GM12878 (cell line): ENCODE data around the gene CAMTA2. TPM values are rescaled to one million over a fixed set of nuclear protein-coding genes. Genes with fewer than 3 reads are reported as not detected.

ENCODE experiments used
- ATAC-seq: fragments of 200-7000 bp; cut with Tn5 transposase; 3 replicates; pipeline ENCODE4 v1.9.1; 2020; ENCODE audit warnings: mild to moderate bottlenecking, moderate library complexity
- BruUV-seq: library from RNA; stranded (reverse); fragments of 400-500 nt; replicated peaks from 2 replicates; lab custom pipeline; 2021; lab: Mats Ljungman, UMichigan
- CTCF ChIA-PET: fragments of 300-600 bp; sonication (Branson Sonifier 250); formaldehyde crosslinking; extraction: SDS; loops from one replicate; lab custom pipeline; 2021; ENCODE audit warnings: inconsistent platforms; lab: Yijun Ruan, JAX
- POLR2A ChIA-PET: fragments of 350-600 bp; formaldehyde crosslinking; extraction: SDS; loops from one replicate; lab custom pipeline; 2021; ENCODE audit warnings: inconsistent platforms; lab: Charles Lee
- RAD21 ChIA-PET: fragments of 300-600 bp; sonication (Branson Sonifier 250); formaldehyde crosslinking; loops from one replicate; lab custom pipeline; 2023; ENCODE audit warnings: antibody characterized with exemption; ENCODE audit not compliant: unreplicated experiment; lab: Charles Lee
- SMC1A ChIA-PET: fragments of 300-600 bp; sonication (Branson Sonifier 250); formaldehyde crosslinking; loops from one replicate; lab custom pipeline; 2023; ENCODE audit not compliant: unreplicated experiment, uncharacterized antibody; lab: Charles Lee
- DNase-seq: peaks from one replicate; pipeline ENCODE4 v3.0.0-alpha.2; 2011; ENCODE audit warnings: low read depth, low spot score
- FAIRE-seq: peaks from 3 replicates; lab custom pipeline; 2011; peaks lifted over from hg19 to GRCh38; lab: Jason Lieb, UNC
- H2AFZ ChIP-seq: 2 replicates; pipeline ENCODE4 v1.6.0; 2011; ENCODE audit warnings: low read depth, low read length, control low read depth; ENCODE audit not compliant: control insufficient read depth
- H3K27ac ChIP-seq: 2 replicates; pipeline ENCODE4 v1.5.1; 2011; ENCODE audit warnings: control low read depth; ENCODE audit not compliant: control insufficient read depth, insufficient read depth
- H3K27me3 ChIP-seq, 2 experiments: replicated peaks in 1 of 2; 2 replicates each; pipeline versions ENCODE4 v1.6.0 to v1.6.1; 2011; ENCODE audit warnings: low read length in 1 of 2; ENCODE audit not compliant: control insufficient read depth in 2 of 2, insufficient read depth in 2 of 2
- H3K36me3 ChIP-seq, 2 experiments: 2 replicates each; pipeline ENCODE4 v1.5.1; 2011; ENCODE audit warnings: low read length in 1 of 2; ENCODE audit not compliant: control insufficient read depth in 2 of 2, insufficient read depth in 2 of 2
- H3K4me1 ChIP-seq: 2 replicates; pipeline ENCODE4 v1.6.1; 2011; ENCODE audit warnings: mild to moderate bottlenecking, low read length, moderate library complexity, mixed read lengths; ENCODE audit not compliant: control insufficient read depth, insufficient read depth
- H3K4me2 ChIP-seq: 2 replicates; pipeline ENCODE4 v1.6.0; 2011; ENCODE audit warnings: control low read depth; ENCODE audit not compliant: control insufficient read depth, insufficient read depth
- H3K4me3 ChIP-seq: fragments of 200-600 bp; sonication (generic); 2 replicates; pipeline ENCODE4 v1.5.1; 2016
- H3K79me2 ChIP-seq: 2 replicates; pipeline ENCODE4 v1.6.0; 2011; ENCODE audit warnings: low read length; ENCODE audit not compliant: control insufficient read depth, insufficient read depth
- H3K9ac ChIP-seq: 2 replicates; pipeline ENCODE4 v1.8.0; 2011; ENCODE audit warnings: low read length, control low read depth, mixed read lengths; ENCODE audit not compliant: control insufficient read depth, insufficient read depth
- H3K9me3 ChIP-seq: replicated peaks from 3 replicates; pipeline ENCODE4 v1.5.1; 2011; ENCODE audit warnings: mild to moderate bottlenecking, low read length; ENCODE audit not compliant: control insufficient read depth, insufficient read depth
- H4K20me1 ChIP-seq: 2 replicates; pipeline ENCODE4 v1.6.0; 2011; ENCODE audit not compliant: control insufficient read depth, insufficient read depth
- EGR1 ChIP-seq, 2 experiments: IDR thresholded peaks; 1 replicate in 1 of 2; 2 replicates in 1 of 2; pipeline ENCODE4 v1.6.1; 2011 to 2012; ENCODE audit warnings: low read depth in 2 of 2, low read length in 2 of 2, borderline replicate concordance in 1 of 2, mild to moderate bottlenecking in 1 of 2, moderate library complexity in 1 of 2
- EP300 ChIP-seq, 2 experiments: fragments of 150-350 bp in 1 of 2; IDR thresholded peaks; 2 replicates each; pipeline ENCODE4 v1.6.1; 2011 to 2012; ENCODE audit warnings: low read depth in 2 of 2, low read length in 2 of 2, borderline replicate concordance in 1 of 2, improper control_type of control experiment in 1 of 2, inconsistent platforms in 1 of 2; ENCODE audit not compliant: control insufficient read depth in 1 of 2
- FOXM1 ChIP-seq: IDR thresholded peaks from 2 replicates; pipeline ENCODE4 v1.6.1; 2012; ENCODE audit warnings: low read depth, mild to moderate bottlenecking, inconsistent platforms, low read length, moderate library complexity
- GABPA ChIP-seq: IDR thresholded peaks from 2 replicates; pipeline ENCODE4 v1.6.1; 2014; ENCODE audit warnings: antibody characterized with exemption, low read depth, mild to moderate bottlenecking, inconsistent platforms
- IKZF2 ChIP-seq, 2 experiments: fragments of 450-650 bp; IDR thresholded peaks; 2 replicates each; pipeline ENCODE4 v1.6.1; 2017; ENCODE audit warnings: mild to moderate bottlenecking in 2 of 2, moderate library complexity in 2 of 2
- KLF5 ChIP-seq: fragments of 450-650 bp; IDR thresholded peaks from 2 replicates; pipeline ENCODE4 v1.6.1; 2014; ENCODE audit warnings: mild to moderate bottlenecking; ENCODE audit not compliant: partially characterized antibody
- MTA2 ChIP-seq: fragments of 450-650 bp; IDR thresholded peaks from 2 replicates; pipeline ENCODE4 v1.6.1; 2016; ENCODE audit warnings: low read depth, mild to moderate bottlenecking, moderate library complexity
- NFYA ChIP-seq: IDR thresholded peaks from 2 replicates; pipeline ENCODE4 v1.6.1; 2011; ENCODE audit warnings: low read depth, mild to moderate bottlenecking, low read length, improper control_type of control experiment, borderline replicate concordance
- NRF1 ChIP-seq: conservative IDR thresholded peaks from 2 replicates; pipeline ENCODE4 v1.6.1; 2011; ENCODE audit warnings: mild to moderate bottlenecking, low read depth, low read length, improper control_type of control experiment
- RB1 ChIP-seq: fragments of 450-650 bp; formaldehyde crosslinking; IDR thresholded peaks from 2 replicates; pipeline ENCODE4 v1.6.1; 2017; ENCODE audit warnings: mild to moderate bottlenecking, borderline replicate concordance
- SMC3 ChIP-seq: IDR thresholded peaks from 2 replicates; pipeline ENCODE4 v1.6.1; 2011; ENCODE audit warnings: low read length, improper control_type of control experiment, borderline replicate concordance
- SREBF1 ChIP-seq: IDR thresholded peaks from 2 replicates; pipeline ENCODE4 v1.6.1; 2012; ENCODE audit warnings: mild to moderate bottlenecking, low read length
- YBX1 ChIP-seq: fragments of 450-650 bp; IDR thresholded peaks from 2 replicates; pipeline ENCODE4 v1.6.1; 2016; ENCODE audit warnings: antibody characterized with exemption
- ZNF207 ChIP-seq: fragments of 450-650 bp; IDR thresholded peaks from 2 replicates; pipeline ENCODE4 v1.6.1; 2014; ENCODE audit warnings: antibody characterized with exemption, mild to moderate bottlenecking, borderline replicate concordance
- ZNF217 ChIP-seq: fragments of 450-650 bp; IDR thresholded peaks from 2 replicates; pipeline ENCODE4 v1.6.1; 2017; ENCODE audit warnings: antibody characterized with exemption, mild to moderate bottlenecking
- WGBS: methylation state at CpG from one replicate; pipeline ENCODE4 v1.1.6; 2016; ENCODE audit warnings: low lambda C conversion rate; ENCODE audit not compliant: insufficient replicate concordance, insufficient coverage; ENCODE audit errors: missing lambda C conversion rate; 5-methylcytosine and 5-hydroxymethylcytosine counted together
- in situ Hi-C: fragments of 300-500 bp; cut with MboI; formaldehyde crosslinking; loops from 9 replicates; pipeline ENCODE4 v1.14.3; 2018; ENCODE audit warnings: mixed read lengths
- intact Hi-C: fragments of 100-400 bp; cut with micrococcal nuclease; formaldehyde crosslinking; loops from one replicate; pipeline ENCODE4 v1.14.2; 2022; ENCODE audit not compliant: unreplicated experiment
- polyA plus RNA-seq, 11 experiments: library from polyadenylated mRNA; depleted of rRNA in 4 of 11; unstranded in 6 of 11; stranded (reverse) in 5 of 11; fragments of >200 nt; fragmentation: Nextera tagmentation in 4 of 11; fragmentation: Illumina TruSeq in 1 of 11; extraction: Ambion mirVana in 4 of 11; extraction: Trizol in 1 of 11; gene quantifications; 1 replicate in 1 of 11; 2 replicates in 10 of 11; pipeline versions ENCODE4 v1.2.1 to v1.2.3, GENCODE V29; 2011 to 2016; ENCODE audit warnings: inconsistent platforms in 2 of 11, missing spikeins in 2 of 11, low read depth in 1 of 11
- total RNA-seq, 4 experiments: library from RNA; depleted of rRNA in 3 of 4; stranded (reverse); fragments of >200 nt in 3 of 4; fragmentation: Illumina TruSeq in 1 of 4; extraction: Trizol in 1 of 4; gene quantifications; 2 replicates each; pipeline versions ENCODE4 v1.2.1 to v1.2.3, GENCODE V29; 2013 to 2021
- TF ChIP-seq, protein P1 (sequence below): IDR thresholded peaks from 2 replicates; pipeline ENCODE4 v1.6.1; 2012; ENCODE audit warnings: low read depth, low read length, improper control_type of control experiment
- TF ChIP-seq, protein P2 (sequence below): fragments of 150-350 bp; IDR thresholded peaks from 2 replicates; pipeline ENCODE4 v1.6.1; 2014; ENCODE audit warnings: mild to moderate bottlenecking, low read depth, low read length
- TF ChIP-seq, protein P3 (sequence below): fragments of 150-350 bp; IDR thresholded peaks from 2 replicates; pipeline ENCODE4 v1.6.1; 2016; ENCODE audit warnings: low read depth, low read length

Gene CAMTA2
- total and polyA plus RNA-seq, 10 of the 15 experiments (the other 5 are each of a cell fraction or from before 2014, with no cell fraction given): 0.42 to 29.3 (median 11.2) TPM

DNA sequence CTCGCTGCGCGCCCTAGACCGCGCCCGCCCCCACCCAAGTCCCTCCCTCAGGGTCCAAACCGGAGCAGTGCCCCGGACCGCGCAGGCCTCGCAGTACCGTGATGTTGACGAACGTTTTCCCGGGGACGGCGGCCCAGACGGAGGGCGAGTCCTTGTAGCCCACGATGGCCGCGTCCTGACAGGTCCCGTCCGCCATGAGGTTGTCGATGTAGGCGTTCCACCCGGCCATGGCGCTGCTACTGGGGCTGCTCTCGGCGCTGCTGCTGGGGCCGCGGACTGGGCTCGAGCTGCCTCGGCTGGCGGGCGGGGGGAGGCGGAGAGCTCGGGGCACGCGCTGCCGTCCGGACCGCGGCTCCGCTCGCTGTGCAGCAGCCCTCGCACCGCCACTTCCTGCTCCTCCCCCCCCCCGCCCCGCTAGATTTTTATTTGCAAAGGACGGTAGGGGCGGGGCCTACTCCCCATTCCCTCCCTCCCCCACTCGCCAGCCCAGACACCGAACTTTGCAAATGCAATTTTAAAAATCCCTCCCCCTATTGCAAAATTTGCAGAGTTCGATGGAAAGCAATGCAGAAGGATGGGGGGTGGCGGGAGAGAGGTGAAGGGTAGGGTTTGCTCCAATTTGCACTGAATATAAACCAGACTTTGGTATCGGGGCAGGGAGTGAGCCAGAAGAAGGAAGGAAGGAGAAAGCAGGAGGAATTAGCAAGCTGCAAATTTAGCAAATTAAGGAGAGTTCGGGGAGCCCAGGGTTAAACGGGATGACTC is 39.1 kb downstream of the CAMTA2 start, which contains the start of gene PFN1:
TSS of gene PFN1 (minus strand) at position 365 of the 765 bp plus-strand sequence. CDS start at position 229, 136 bp downstream.
- SMC1A ChIA-PET: interaction anchor here (0.9 to 7.1 kb wide), 3 partner anchors 19 to 114 kb away, joined by 3 to 50 read pairs (median 3); partner anchors contain the start of gene SPAG7
- peak within 1 kb of the TSS; percentile 80 for H3K4me2 ChIP-seq
- POLR2A ChIA-PET: interaction anchor here (0.9 to 17.5 kb wide), 5 partner anchors 9 to 80 kb away, joined by 3 to 272 read pairs (median 6); partner anchors contain the start of genes RNF167, SLC25A11 and SPAG7
- no TSS peak for BruUV-seq
- no peaks in the 10 kb centered on the region for H3K27me3 ChIP-seq
- peak within 1 kb of the TSS; percentile 100 for H3K9ac ChIP-seq
- CTCF ChIA-PET: interaction anchor here (1.0 to 3.3 kb wide), 4 partner anchors 18 to 69 kb away, joined by 3 to 13 read pairs (median 8); partner anchors contain the start of gene SPAG7
- ATAC-seq (peak; percentile 41), DNase-seq (peak; percentile 69), FAIRE-seq (no peak)
- under 1% methylated on average over 47 of the region's 59 CpGs for WGBS
- peak within 1 kb of the TSS; percentile 63 for H2AFZ ChIP-seq
- in situ Hi-C loops (no loop called here), intact Hi-C loops (loop anchor here (2.0 kb wide), 1 partner anchor 48 kb away; the partner anchor contains the start of genes INCA1 and KIF1C)
- RAD21 ChIA-PET: interaction anchor here (0.9 to 9.8 kb wide), 6 partner anchors 9 to 244 kb away, joined by 3 to 73 read pairs (median 4); partner anchors contain the start of genes CAMTA2, CHRNE, RNF167 and SLC25A11
- H3K4me1 ChIP-seq: peaks cover 38% of the 10 kb centered on the region
- H3K9me3 ChIP-seq: no peaks in the 10 kb centered on the region
- peak within 1 kb of the TSS; percentile 100 for H3K27ac ChIP-seq
- H3K36me3 ChIP-seq: peaks cover 10 to 12% of the 10 kb centered on the region in 2 experiments
- peaks cover 5% of the 10 kb centered on the region for H4K20me1 ChIP-seq
- H3K79me2 ChIP-seq: peaks cover 63% of the 10 kb centered on the region
- H3K4me3 ChIP-seq: peak within 1 kb of the TSS; percentile 96
- TF ChIP-seq KLF5 (no peak), SMC3 (no peak), ZNF207 (no peak), FOXM1 (no peak), MTA2 (peak; percentile 41; the same call in 1 of the 2 replicates), EGR1 (IDR thresholded peaks at IDR 0.05; ENCODE audit: borderline replicate concordance in 1 of 2, low read depth in 2 of 2, low read length in 2 of 2) (peak in 1 of 2 experiments; percentile 63; a peak in 1 of 3 replicates), SREBF1 (0 out of 2 replicates have a peak, but pooled peaks have one; percentile 13), ZNF217 (no peak), RB1 (no peak), NRF1 (no peak), EP300 (IDR thresholded peaks at IDR 0.05; ENCODE audit: borderline replicate concordance in 1 of 2, control insufficient read depth in 1 of 2, low read depth in 2 of 2, low read length in 2 of 2) (peak in 1 of 2 experiments; percentile 19; a peak in 1 of 4 replicates), IKZF2 (IDR thresholded peaks at IDR 0.05) (peak; percentile 56 to 70), NFYA (no peak), GABPA (no peak), YBX1 (no peak)
- TF ChIP-seq, protein P1, sequence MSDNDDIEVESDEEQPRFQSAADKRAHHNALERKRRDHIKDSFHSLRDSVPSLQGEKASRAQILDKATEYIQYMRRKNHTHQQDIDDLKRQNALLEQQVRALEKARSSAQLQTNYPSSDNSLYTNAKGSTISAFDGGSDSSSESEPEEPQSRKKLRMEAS: no peak; the same call in 1 of the 2 replicates
- TF ChIP-seq, protein P2, sequence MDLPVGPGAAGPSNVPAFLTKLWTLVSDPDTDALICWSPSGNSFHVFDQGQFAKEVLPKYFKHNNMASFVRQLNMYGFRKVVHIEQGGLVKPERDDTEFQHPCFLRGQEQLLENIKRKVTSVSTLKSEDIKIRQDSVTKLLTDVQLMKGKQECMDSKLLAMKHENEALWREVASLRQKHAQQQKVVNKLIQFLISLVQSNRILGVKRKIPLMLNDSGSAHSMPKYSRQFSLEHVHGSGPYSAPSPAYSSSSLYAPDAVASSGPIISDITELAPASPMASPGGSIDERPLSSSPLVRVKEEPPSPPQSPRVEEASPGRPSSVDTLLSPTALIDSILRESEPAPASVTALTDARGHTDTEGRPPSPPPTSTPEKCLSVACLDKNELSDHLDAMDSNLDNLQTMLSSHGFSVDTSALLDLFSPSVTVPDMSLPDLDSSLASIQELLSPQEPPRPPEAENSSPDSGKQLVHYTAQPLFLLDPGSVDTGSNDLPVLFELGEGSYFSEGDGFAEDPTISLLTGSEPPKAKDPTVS: no peak
- TF ChIP-seq, protein P3, sequence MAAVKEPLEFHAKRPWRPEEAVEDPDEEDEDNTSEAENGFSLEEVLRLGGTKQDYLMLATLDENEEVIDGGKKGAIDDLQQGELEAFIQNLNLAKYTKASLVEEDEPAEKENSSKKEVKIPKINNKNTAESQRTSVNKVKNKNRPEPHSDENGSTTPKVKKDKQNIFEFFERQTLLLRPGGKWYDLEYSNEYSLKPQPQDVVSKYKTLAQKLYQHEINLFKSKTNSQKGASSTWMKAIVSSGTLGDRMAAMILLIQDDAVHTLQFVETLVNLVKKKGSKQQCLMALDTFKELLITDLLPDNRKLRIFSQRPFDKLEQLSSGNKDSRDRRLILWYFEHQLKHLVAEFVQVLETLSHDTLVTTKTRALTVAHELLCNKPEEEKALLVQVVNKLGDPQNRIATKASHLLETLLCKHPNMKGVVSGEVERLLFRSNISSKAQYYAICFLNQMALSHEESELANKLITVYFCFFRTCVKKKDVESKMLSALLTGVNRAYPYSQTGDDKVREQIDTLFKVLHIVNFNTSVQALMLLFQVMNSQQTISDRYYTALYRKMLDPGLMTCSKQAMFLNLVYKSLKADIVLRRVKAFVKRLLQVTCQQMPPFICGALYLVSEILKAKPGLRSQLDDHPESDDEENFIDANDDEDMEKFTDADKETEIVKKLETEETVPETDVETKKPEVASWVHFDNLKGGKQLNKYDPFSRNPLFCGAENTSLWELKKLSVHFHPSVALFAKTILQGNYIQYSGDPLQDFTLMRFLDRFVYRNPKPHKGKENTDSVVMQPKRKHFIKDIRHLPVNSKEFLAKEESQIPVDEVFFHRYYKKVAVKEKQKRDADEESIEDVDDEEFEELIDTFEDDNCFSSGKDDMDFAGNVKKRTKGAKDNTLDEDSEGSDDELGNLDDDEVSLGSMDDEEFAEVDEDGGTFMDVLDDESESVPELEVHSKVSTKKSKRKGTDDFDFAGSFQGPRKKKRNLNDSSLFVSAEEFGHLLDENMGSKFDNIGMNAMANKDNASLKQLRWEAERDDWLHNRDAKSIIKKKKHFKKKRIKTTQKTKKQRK: no peak
